GM19455 (cell line): Measurements from ENCODE around the gene GLRB.
"Not testable (repeated sequence)": the region's sequence is repeated elsewhere in the genome, so short reads cannot be mapped to it uniquely, and the experiment has no call there.

Experiments
- ATAC-seq: cut with Tn5 transposase; IDR thresholded peaks from one replicate; pipeline ENCODE4 v1.9.1; 2021; ENCODE audit not compliant: unreplicated experiment

Gene GLRB

GRCh38 chr4:157127571-157127970, 51.6 kb downstream of the GLRB start:
- ATAC-seq = no peak

GRCh38 chr4:157128395-157128794, 52.4 kb downstream of the GLRB start:
- no peak for ATAC-seq

GRCh38 chr4:157141976-157142375, 66.0 kb downstream of the GLRB start:
- no peak for ATAC-seq

- ATAC-seq = no peak
These were observed 67.4 kb downstream of the GLRB start for GRCh38 chr4:157143369-157143768.

- no peak for ATAC-seq
These were observed 75.8 kb downstream of the GLRB start for GRCh38 chr4:157151711-157152110.

- no peak for ATAC-seq
These were observed 90.1 kb downstream of the GLRB start for GRCh38 chr4:157165935-157166610.

- no peak for ATAC-seq
These were observed 94.4 kb downstream of the GLRB start for GRCh38 chr4:157170321-157170720.

- no peak for ATAC-seq
These were observed 96.1 kb downstream of the GLRB start for GRCh38 chr4:157172011-157172410.

- ATAC-seq = not testable (repeated sequence)
These were observed 104.3 kb downstream of the GLRB start for GRCh38 chr4:157180268-157180667.

GRCh38 chr4:157184300-157184699, 108.3 kb downstream of the GLRB start:
- ATAC-seq = no peak

- ATAC-seq = no peak
These were observed 109.4 kb downstream of the GLRB start for GRCh38 chr4:157185363-157185762.

- ATAC-seq = no peak
These were observed 119.4 kb downstream of the GLRB start for GRCh38 chr4:157195374-157195773.

- ATAC-seq = no peak
These were observed 120.1 kb downstream of the GLRB start for GRCh38 chr4:157196046-157196445.

- ATAC-seq = peak; percentile 66
These were observed 128.8 kb downstream of the GLRB start for GRCh38 chr4:157204634-157205244.

- no peak for ATAC-seq
These were observed 141.8 kb downstream of the GLRB start for GRCh38 chr4:157217708-157218107.

GRCh38 chr4:157219711-157220370, 143.9 kb downstream of the GLRB start:
- ATAC-seq = no peak

- ATAC-seq = no peak
These were observed 144.5 kb downstream of the GLRB start, which contains the start of gene GRIA2 for GRCh38 chr4:157220371-157220881. GRIA2 (plus strand) TSS chr4:157220728; CDS start chr4:157221043, 315 bp downstream.

GRCh38 chr4:157221426-157221894, 145.5 kb downstream of the GLRB start:
- ATAC-seq = no peak
